HG03442 (cell line): Measurements from ENCODE around the gene CAST.
"Not testable (repeated sequence)": the region's sequence is repeated elsewhere in the genome, so short reads cannot be mapped to it uniquely, and the experiment has no call there.

Experiments used
- ATAC-seq: cut with Tn5 transposase; IDR thresholded peaks from one replicate; pipeline ENCODE4 v1.9.1; 2021; ENCODE audit warnings: mild to moderate bottlenecking, moderate library complexity; ENCODE audit not compliant: unreplicated experiment

The CAST gene

GRCh38 chr5:96772111-96772510 lies 109.9 kb downstream of the CAST start:
- no peak for ATAC-seq

- no peak for ATAC-seq
Measured at GRCh38 chr5:96772542-96772941, 110.4 kb downstream of the CAST start.

- ATAC-seq = no peak
Measured at GRCh38 chr5:96775050-96775449, 112.9 kb downstream of the CAST start.

GRCh38 chr5:96775689-96776088 lies 113.5 kb downstream of the CAST start:
- no peak for ATAC-seq

GRCh38 chr5:96776621-96777020 lies 114.4 kb downstream of the CAST start:
- no peak for ATAC-seq

GRCh38 chr5:96778409-96778808 lies 116.2 kb downstream of the CAST start:
- no peak for ATAC-seq

GRCh38 chr5:96780626-96781025 lies 118.5 kb downstream of the CAST start:
- ATAC-seq = no peak

GRCh38 chr5:96781031-96781971 lies 119.1 kb downstream of the CAST start:
- no peak for ATAC-seq

GRCh38 chr5:96783326-96783725 lies 121.2 kb downstream of the CAST start:
- no peak for ATAC-seq

GRCh38 chr5:96785326-96786109 lies 123.3 kb downstream of the CAST start:
- no peak for ATAC-seq

GRCh38 chr5:96788112-96788749 lies 126.1 kb downstream of the CAST start:
- ATAC-seq = no peak

GRCh38 chr5:96789794-96790330 lies 127.7 kb downstream of the CAST start:
- no peak for ATAC-seq

- no peak for ATAC-seq
Measured at GRCh38 chr5:96790961-96791504, 128.9 kb downstream of the CAST start.

- no peak for ATAC-seq
Measured at GRCh38 chr5:96794757-96795156, 132.6 kb downstream of the CAST start.

GRCh38 chr5:96795626-96796025 lies 133.4 kb downstream of the CAST start:
- no peak for ATAC-seq

- no peak for ATAC-seq
Measured at GRCh38 chr5:96796434-96796833, 134.3 kb downstream of the CAST start.

GRCh38 chr5:96801718-96802117 lies 139.5 kb downstream of the CAST start:
- not testable (repeated sequence) for ATAC-seq

GRCh38 chr5:96807075-96807654 lies 145.0 kb downstream of the CAST start:
- ATAC-seq = peak; percentile 23

GRCh38 chr5:96808541-96808828 lies 146.3 kb downstream of the CAST start:
- ATAC-seq = no peak

- ATAC-seq = no peak
Measured at GRCh38 chr5:96808868-96809558, 146.8 kb downstream of the CAST start.
